OCI-LY1 (cell line): ENCODE results near the gene MAGI2.

Source experiments
- CTCF ChIP-seq: fragments of 200-600 bp; sonication (generic), shearing (Covaris generic); IDR thresholded peaks from 2 replicates; pipeline ENCODE4 v1.5.1; 2017; ENCODE audit warnings: mild to moderate bottlenecking, antibody characterized with exemption, low read length, moderate library complexity, mixed read lengths
- EZH2 ChIP-seq: fragments of 200-600 bp; sonication (generic), shearing (Covaris generic); IDR thresholded peaks from 2 replicates; pipeline ENCODE4 v1.8.0; 2017; ENCODE audit warnings: borderline replicate concordance, mixed run types, mild to moderate bottlenecking, antibody characterized with exemption, low read length, moderate library complexity, mixed read lengths

- TF ChIP-seq CTCF: no peak
- TF ChIP-seq EZH2: no peak
Measured at GRCh38 chr7:79304711-79305110, 148.8 kb downstream of the MAGI2 start.
